HG03342 (cell line): ENCODE data around the gene ATG9B.
"Not testable (repeated sequence)": the region's sequence is repeated elsewhere in the genome, so short reads cannot be mapped to it uniquely, and the experiment has no call there.

Experiments
- ATAC-seq: cut with Tn5 transposase; IDR thresholded peaks from one replicate; pipeline ENCODE4 v1.9.1; 2021; ENCODE audit warnings: mild to moderate bottlenecking, moderate library complexity; ENCODE audit not compliant: unreplicated experiment

ATG9B gene

GRCh38 chr7:151038951-151039849 is 14.9 kb upstream of the ATG9B start:
- no peak for ATAC-seq

- ATAC-seq: no peak
Measured at GRCh38 chr7:151035902-151036301, 11.6 kb upstream of the ATG9B start.

- no peak for ATAC-seq
Measured at GRCh38 chr7:151035026-151035717, 10.9 kb upstream of the ATG9B start.

GRCh38 chr7:151034312-151035025 is 10.2 kb upstream of the ATG9B start:
- ATAC-seq: no peak

- ATAC-seq: no peak
Measured at GRCh38 chr7:151033864-151034249, 9.6 kb upstream of the ATG9B start.

GRCh38 chr7:151032936-151033863 is 8.9 kb upstream of the ATG9B start:
- ATAC-seq: no peak

GRCh38 chr7:151031011-151031410 is 6.7 kb upstream of the ATG9B start:
- ATAC-seq: no peak

- ATAC-seq: no peak
Measured at GRCh38 chr7:151028948-151029501, 4.7 kb upstream of the ATG9B start.

GRCh38 chr7:151028131-151028947 is 4.0 kb upstream of the ATG9B start, which contains the start of gene ABCB8:
ABCB8 (plus strand) TSS chr7:151028450; CDS start chr7:151028516, 66 bp downstream.
- peak; percentile 95 for ATAC-seq

GRCh38 chr7:151027728-151028130 is 3.4 kb upstream of the ATG9B start:
- not testable (repeated sequence) for ATAC-seq

GRCh38 chr7:151026771-151027727 is 2.8 kb upstream of the ATG9B start:
- ATAC-seq: not testable (repeated sequence)

GRCh38 chr7:151025924-151026671 is 1.8 kb upstream of the ATG9B start:
- ATAC-seq: no peak

GRCh38 chr7:151023232-151023631 is 1.1 kb downstream of the ATG9B start:
- no peak for ATAC-seq

- ATAC-seq: no peak
Measured at GRCh38 chr7:151020231-151020630, 4.1 kb downstream of the ATG9B start.

GRCh38 chr7:151019130-151019447 is 5.2 kb downstream of the ATG9B start:
- no peak for ATAC-seq

GRCh38 chr7:151018421-151019129 is 5.7 kb downstream of the ATG9B start:
- no peak for ATAC-seq

GRCh38 chr7:151017953-151018420 is 6.3 kb downstream of the ATG9B start:
- no peak for ATAC-seq
